ENCODE measurements around the gene UPB1.

UPB1 gene

GRCh38 chr22:24494528-24495364 lies at the start of gene UPB1:
UPB1 (plus strand) TSS chr22:24495332; CDS start chr22:24495404, 72 bp downstream.
- DNase-seq (ENCODE audit: low read depth, low spot score), result no peak

- no peak for DNase-seq (ENCODE audit: low read depth, low spot score)
These were observed 49.5 kb upstream of the UPB1 start for GRCh38 chr22:24445481-24446259.

GRCh38 chr22:24446260-24446611 lies 48.9 kb upstream of the UPB1 start:
- DNase-seq (ENCODE audit: low read depth, low spot score), result no peak

- no peak for DNase-seq (ENCODE audit: low read depth, low spot score)
These were observed 44.5 kb upstream of the UPB1 start for GRCh38 chr22:24450610-24451009.

GRCh38 chr22:24451162-24451561 lies 44.0 kb upstream of the UPB1 start:
- no peak for DNase-seq (ENCODE audit: low read depth, low spot score)

- no peak for DNase-seq (ENCODE audit: low read depth, low spot score)
These were observed 41.3 kb upstream of the UPB1 start for GRCh38 chr22:24453853-24454252.

- DNase-seq (ENCODE audit: low read depth, low spot score), result no peak
These were observed 40.1 kb upstream of the UPB1 start for GRCh38 chr22:24455039-24455438.

- no peak for DNase-seq (ENCODE audit: low read depth, low spot score)
These were observed 39.2 kb upstream of the UPB1 start for GRCh38 chr22:24455751-24456426.

GRCh38 chr22:24457894-24458420 lies 37.2 kb upstream of the UPB1 start:
- DNase-seq (ENCODE audit: low read depth, low spot score), result no peak

- no peak for DNase-seq (ENCODE audit: low read depth, low spot score)
These were observed 35.2 kb upstream of the UPB1 start for GRCh38 chr22:24459911-24460310.

GRCh38 chr22:24460418-24461089 lies 34.6 kb upstream of the UPB1 start:
- DNase-seq (ENCODE audit: low read depth, low spot score), result no peak

- DNase-seq (ENCODE audit: low read depth, low spot score), result no peak
These were observed 31.9 kb upstream of the UPB1 start for GRCh38 chr22:24463071-24463760.

- no peak for DNase-seq (ENCODE audit: low read depth, low spot score)
These were observed 29.6 kb upstream of the UPB1 start for GRCh38 chr22:24465566-24465965.

- DNase-seq (ENCODE audit: low read depth, low spot score), result no peak
These were observed 29.2 kb upstream of the UPB1 start for GRCh38 chr22:24465975-24466374.

- no peak for DNase-seq (ENCODE audit: low read depth, low spot score)
These were observed 28.3 kb upstream of the UPB1 start for GRCh38 chr22:24466716-24467328.

GRCh38 chr22:24467340-24467739 lies 27.8 kb upstream of the UPB1 start:
- no peak for DNase-seq (ENCODE audit: low read depth, low spot score)

GRCh38 chr22:24471570-24471969 lies 23.6 kb upstream of the UPB1 start:
- no peak for DNase-seq (ENCODE audit: low read depth, low spot score)

- DNase-seq (ENCODE audit: low read depth, low spot score), result no peak
These were observed 21.8 kb upstream of the UPB1 start for GRCh38 chr22:24473284-24473683.

- no peak for DNase-seq (ENCODE audit: low read depth, low spot score)
These were observed 20.9 kb upstream of the UPB1 start for GRCh38 chr22:24474221-24474620.

- no peak for DNase-seq (ENCODE audit: low read depth, low spot score)
These were observed 20.4 kb upstream of the UPB1 start for GRCh38 chr22:24474649-24475255.

Data from activated CD4-positive, CD25-positive, alpha-beta regulatory T cell treated with anti-CD3 and anti-CD28 coated beads, Interleukin-2, amount 50 U/mL, for 16 hours (primary cell).